Mucosa of rectum (tissue), 2 donors: ENCODE results near the gene LMO7.

Experiments used
- H3K27ac ChIP-seq, 2 donors: one replicate each; pipeline ENCODE4 v1.7.0; 2013; ENCODE audit warnings: inconsistent platforms in 2 of 2, low read depth in 2 of 2, low read length in 2 of 2
- H3K27me3 ChIP-seq, 2 donors: one replicate each; pipeline ENCODE4 v1.7.0; 2013; ENCODE audit warnings: low read length in 2 of 2; ENCODE audit not compliant: control insufficient read depth in 2 of 2, insufficient read depth in 2 of 2
- H3K36me3 ChIP-seq, 2 donors: one replicate each; pipeline ENCODE4 v1.7.0; 2013; ENCODE audit warnings: low read length in 2 of 2; ENCODE audit not compliant: control insufficient read depth in 2 of 2, insufficient read depth in 2 of 2
- H3K4me1 ChIP-seq, 2 donors: one replicate each; pipeline ENCODE4 v1.7.0; 2013; ENCODE audit warnings: low read length in 2 of 2, mild to moderate bottlenecking in 1 of 2; ENCODE audit not compliant: control insufficient read depth in 2 of 2, insufficient read depth in 2 of 2
- H3K4me3 ChIP-seq, 2 donors: one replicate each; pipeline ENCODE4 v1.7.0; 2013; ENCODE audit warnings: low read length in 2 of 2
- H3K9ac ChIP-seq, 2 donors: one replicate each; pipeline ENCODE4 v1.7.0; 2013; ENCODE audit warnings: low read length in 2 of 2, low read depth in 1 of 2, mild to moderate bottlenecking in 1 of 2
- H3K9me3 ChIP-seq, 2 donors: one replicate each; pipeline ENCODE4 v1.7.0; 2013; ENCODE audit warnings: low read length in 2 of 2; ENCODE audit not compliant: control insufficient read depth in 2 of 2
- donor health status: healthy.
- donor health status: Normal muscosa, but diverticular disease.

The LMO7 gene

DNA sequence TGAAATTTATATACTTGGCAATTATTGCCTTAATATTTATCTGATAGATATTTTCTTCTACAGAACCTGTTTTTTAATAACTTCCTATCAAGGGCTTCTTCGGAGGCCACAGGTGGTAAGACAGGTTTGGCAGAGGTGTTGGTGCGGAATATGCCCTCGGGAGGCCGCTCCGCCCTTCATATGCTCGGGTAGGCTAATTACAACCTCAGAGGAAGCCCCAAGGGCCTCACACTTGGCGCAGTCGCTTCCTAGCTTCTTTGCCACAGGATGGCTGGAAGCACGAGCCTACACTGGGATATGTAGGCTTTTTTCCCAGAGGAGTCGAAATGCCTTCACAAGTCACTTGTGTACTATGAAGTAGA, 68.8 kb downstream of the LMO7 start:
- no peaks in the 10 kb centered on the region for H3K9me3 ChIP-seq
- peak overlapping the region in 1 of 2 donors; percentile 34 for H3K4me3 ChIP-seq
- H3K36me3 ChIP-seq: no peaks in the 10 kb centered on the region
- peaks cover 0 to 9% of the 10 kb centered on the region in 2 donors for H3K4me1 ChIP-seq
- peak overlapping the region in 1 of 2 donors; percentile 43 for H3K9ac ChIP-seq
- H3K27ac ChIP-seq: peak overlapping the region; percentile 66 to 86
- H3K27me3 ChIP-seq: no peaks in the 10 kb centered on the region

GRCh38 chr13:75705395-75705794, 69.3 kb downstream of the LMO7 start:
- peaks cover 0 to 9% of the 10 kb centered on the region in 2 donors for H3K4me1 ChIP-seq
- H3K27me3 ChIP-seq: no peaks in the 10 kb centered on the region
- no peaks in the 10 kb centered on the region for H3K9me3 ChIP-seq
- no peaks in the 10 kb centered on the region for H3K36me3 ChIP-seq
- H3K9ac ChIP-seq: peak overlapping the region in 1 of 2 donors; percentile 43
- peak overlapping the region in 1 of 2 donors; percentile 34 for H3K4me3 ChIP-seq
- H3K27ac ChIP-seq: peak overlapping the region; percentile 66 to 86

GRCh38 chr13:75705908-75706307, 69.8 kb downstream of the LMO7 start:
- Histone ChIP-seq H3K36me3 (no peaks in the 10 kb centered on the region), H3K4me1 (peaks cover 0 to 9% of the 10 kb centered on the region in 2 donors), H3K9ac (no peak overlapping the region), H3K27me3 (no peaks in the 10 kb centered on the region), H3K9me3 (no peaks in the 10 kb centered on the region), H3K27ac (peak overlapping the region; percentile 29 to 34), H3K4me3 (no peak overlapping the region)

DNA sequence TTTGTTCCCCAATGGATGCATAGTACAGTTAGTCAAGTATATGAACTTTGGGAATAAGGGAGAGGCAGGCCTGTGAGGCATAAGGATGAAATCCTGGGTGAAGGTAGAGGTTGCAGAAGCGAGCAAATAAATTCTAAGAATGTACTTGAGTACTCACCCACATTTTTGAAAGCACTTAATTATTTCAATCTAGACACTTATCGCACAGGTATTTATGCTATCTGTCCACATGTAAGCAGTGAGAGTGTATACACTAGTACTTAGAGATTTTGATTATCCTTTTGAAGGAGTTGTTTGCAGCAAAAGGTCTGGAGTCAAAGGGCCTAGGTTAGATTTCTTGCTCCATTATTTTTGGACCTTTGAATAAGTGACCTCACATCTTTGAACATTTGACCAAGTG, 77.7 kb downstream of the LMO7 start:
- Histone ChIP-seq H3K4me1 (peaks cover 0 to 2% of the 10 kb centered on the region in 2 donors), H3K27me3 (no peaks in the 10 kb centered on the region), H3K27ac (no peak overlapping the region), H3K9ac (no peak overlapping the region), H3K9me3 (no peaks in the 10 kb centered on the region), H3K4me3 (no peak overlapping the region), H3K36me3 (no peaks in the 10 kb centered on the region)

DNA sequence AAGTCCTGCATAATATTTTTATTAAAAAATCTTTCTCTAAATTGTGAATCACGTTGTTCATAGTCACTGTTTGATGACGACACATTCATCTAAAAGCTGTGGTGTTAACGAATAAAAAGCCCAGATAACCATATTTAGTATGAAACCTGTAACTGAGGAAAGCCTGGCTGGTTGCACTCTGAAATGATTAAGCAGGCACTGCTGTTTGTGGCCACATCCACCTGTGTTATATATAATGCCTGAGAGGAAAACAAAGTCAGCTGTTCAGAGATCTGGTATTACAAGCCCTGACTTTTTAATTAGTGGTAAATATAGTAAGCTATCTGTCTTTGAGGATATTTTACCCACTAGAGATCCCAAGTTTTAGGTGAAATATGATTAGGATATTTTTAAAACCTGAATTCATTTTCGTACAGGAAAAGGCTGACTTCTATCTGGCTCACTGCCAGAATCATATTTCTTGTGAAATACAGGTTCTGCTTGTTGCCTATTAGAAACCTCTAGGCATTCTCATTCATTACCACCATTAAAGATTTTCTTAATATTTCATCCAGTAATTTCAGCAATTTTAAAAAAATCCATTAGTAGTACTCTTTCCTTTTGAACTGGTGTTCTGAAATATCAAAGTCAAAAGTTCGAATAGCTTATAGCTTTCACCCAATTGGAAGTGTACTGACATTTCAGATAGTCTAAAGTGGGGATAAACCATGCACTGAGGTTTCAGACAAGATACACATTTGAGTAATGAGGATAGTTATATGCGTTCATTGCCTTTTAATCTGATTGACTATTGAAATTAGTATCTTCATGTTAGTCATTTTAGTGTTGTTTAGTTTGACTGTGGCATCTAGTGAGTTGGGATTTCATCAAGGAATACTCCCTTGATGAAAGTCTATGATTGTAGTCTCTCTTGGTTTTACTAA, 79.7 kb downstream of the LMO7 start:
- Histone ChIP-seq H3K27me3 (no peaks in the 10 kb centered on the region), H3K36me3 (no peaks in the 10 kb centered on the region), H3K27ac (no peak overlapping the region), H3K4me1 (peaks cover 0 to 2% of the 10 kb centered on the region in 2 donors), H3K4me3 (no peak overlapping the region), H3K9me3 (no peaks in the 10 kb centered on the region), H3K9ac (no peak overlapping the region)

DNA sequence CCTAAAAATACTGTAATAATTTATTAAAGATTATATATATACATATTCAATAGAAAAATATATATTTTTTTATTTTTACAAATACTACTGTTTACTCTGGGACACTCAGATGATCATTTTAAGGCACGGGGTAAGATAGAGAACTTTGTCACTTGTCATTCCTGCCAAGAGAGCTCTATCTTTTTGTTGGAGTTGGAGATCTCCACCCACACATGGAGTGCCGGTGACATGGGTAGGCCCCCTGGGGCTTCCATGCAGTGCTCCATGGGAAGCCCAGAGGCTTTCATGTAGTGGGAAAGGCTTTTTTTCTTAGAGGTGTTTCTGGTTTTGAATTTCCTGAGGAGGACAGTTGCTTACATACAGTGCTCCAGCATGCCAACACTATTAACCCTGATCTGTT, 81.4 kb downstream of the LMO7 start:
- H3K9me3 ChIP-seq: no peaks in the 10 kb centered on the region
- no peak overlapping the region for H3K27ac ChIP-seq
- no peaks in the 10 kb centered on the region for H3K36me3 ChIP-seq
- H3K4me1 ChIP-seq: peaks cover 0 to 2% of the 10 kb centered on the region in 2 donors
- H3K27me3 ChIP-seq: no peaks in the 10 kb centered on the region
- H3K4me3 ChIP-seq: no peak overlapping the region
- no peak overlapping the region for H3K9ac ChIP-seq

DNA sequence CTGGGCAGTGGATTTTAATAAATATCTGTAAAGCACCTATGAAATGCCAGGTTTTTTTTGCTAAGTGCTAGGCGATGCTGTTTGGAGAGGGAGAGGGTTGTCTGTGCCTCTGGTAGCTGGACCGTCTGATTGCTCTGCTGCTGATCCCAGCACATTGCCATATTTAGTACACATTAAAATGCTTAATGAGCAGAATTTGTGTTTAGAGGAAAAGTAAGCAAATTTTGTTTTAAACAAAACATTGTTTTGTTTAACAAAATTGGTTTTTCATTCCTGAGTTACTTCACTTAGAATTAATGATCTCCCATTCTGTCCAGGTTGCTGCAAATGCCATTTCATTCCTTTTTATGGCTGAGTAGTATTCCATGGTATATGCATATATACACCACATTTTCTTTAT, 85.2 kb downstream of the LMO7 start:
- peaks cover 0 to 14% of the 10 kb centered on the region in 2 donors for H3K4me1 ChIP-seq
- no peaks in the 10 kb centered on the region for H3K27me3 ChIP-seq
- no peaks in the 10 kb centered on the region for H3K36me3 ChIP-seq

DNA sequence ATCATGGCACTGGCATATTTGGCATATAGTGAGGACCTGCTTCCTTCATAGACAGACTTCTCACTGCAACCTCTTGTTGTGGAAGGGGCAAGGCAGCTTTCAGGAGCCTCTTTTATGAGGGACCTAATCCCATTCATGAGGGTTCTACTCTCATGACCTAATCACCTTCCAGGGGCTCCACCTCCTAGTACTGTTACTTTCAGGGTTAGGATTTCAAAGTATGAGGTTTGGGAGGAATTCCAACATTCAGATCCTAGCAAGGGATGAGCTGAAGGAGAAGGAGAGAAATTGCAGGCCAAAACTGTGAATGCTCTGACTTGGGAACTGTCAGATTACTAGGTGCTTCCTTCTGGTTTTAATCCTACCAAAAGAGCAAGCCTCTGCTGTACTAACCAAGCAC, 87.8 kb downstream of the LMO7 start:
- Histone ChIP-seq H3K27me3 (no peaks in the 10 kb centered on the region), H3K36me3 (no peaks in the 10 kb centered on the region), H3K4me1 (peaks cover 0 to 14% of the 10 kb centered on the region in 2 donors), H3K9me3 (no peaks in the 10 kb centered on the region), H3K27ac (peak overlapping the region; percentile 70 to 83), H3K9ac (no peak overlapping the region), H3K4me3 (no peak overlapping the region)

More for the DNA sequence above, 85.2 kb downstream of the LMO7 start:
- Histone ChIP-seq H3K4me3 (no peak overlapping the region), H3K9ac (no peak overlapping the region), H3K9me3 (no peaks in the 10 kb centered on the region), H3K27ac (no peak overlapping the region)

GRCh38 chr13:75724752-75725517, 88.8 kb downstream of the LMO7 start:
- H3K27ac ChIP-seq: peak overlapping the region; percentile 20 to 83
- H3K27me3 ChIP-seq: no peaks in the 10 kb centered on the region
- peak overlapping the region in 1 of 2 donors; percentile 10 for H3K9ac ChIP-seq
- peak overlapping the region in 1 of 2 donors; percentile 39 for H3K4me3 ChIP-seq
- H3K4me1 ChIP-seq: peaks cover 0 to 14% of the 10 kb centered on the region in 2 donors
- no peaks in the 10 kb centered on the region for H3K9me3 ChIP-seq
- no peaks in the 10 kb centered on the region for H3K36me3 ChIP-seq

DNA sequence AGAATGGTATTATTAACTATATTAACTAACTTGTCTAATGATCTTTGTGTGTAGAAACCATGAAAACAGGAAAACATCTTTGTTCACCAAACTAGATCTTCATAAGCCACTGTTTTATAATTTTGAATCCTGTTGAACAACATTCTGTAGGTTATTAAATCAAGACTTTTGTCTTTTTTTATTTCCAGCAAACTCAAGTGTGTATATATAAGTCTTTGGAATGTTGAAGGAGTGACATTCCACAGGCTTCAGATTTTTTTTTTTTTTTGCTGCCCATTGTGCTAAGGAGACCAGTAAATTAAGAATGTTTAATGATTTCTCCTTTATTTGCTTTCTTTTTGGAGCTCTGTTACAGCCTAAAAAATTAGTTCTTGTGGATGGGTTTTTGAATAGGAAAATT, 89.6 kb downstream of the LMO7 start:
- Histone ChIP-seq H3K27ac (peak overlapping the region in 1 of 2 donors; percentile 15), H3K4me1 (peaks cover 0 to 14% of the 10 kb centered on the region in 2 donors), H3K9ac (no peak overlapping the region), H3K27me3 (no peaks in the 10 kb centered on the region), H3K4me3 (no peak overlapping the region), H3K9me3 (no peaks in the 10 kb centered on the region), H3K36me3 (no peaks in the 10 kb centered on the region)
